ENCODE data around the gene MPLKIP.
"Not testable (repeated sequence)": the region's sequence is repeated elsewhere in the genome, so short reads cannot be mapped to it uniquely, and the experiment has no call there.

MPLKIP gene

GRCh38 chr7:40133561-40134427 is 628 bp downstream of the MPLKIP start:
- H3K27ac Mint-ChIP-seq: peak overlapping the region; percentile 74
- H3K27me3 Mint-ChIP-seq (ENCODE audit: low read depth, poor library complexity): no peaks in the 10 kb centered on the region
- peak; percentile 68 for DNase-seq
- H3K4me1 Mint-ChIP-seq: peaks cover 19% of the 10 kb centered on the region
- peaks cover 34% of the 10 kb centered on the region for H3K36me3 Mint-ChIP-seq (ENCODE audit: low read depth)
- no peaks in the 10 kb centered on the region for H3K9me3 Mint-ChIP-seq
- no peak for TF ChIP-seq CTCF (IDR thresholded peaks at IDR 0.05)
- H3K4me3 Mint-ChIP-seq: peak overlapping the region; percentile 96

DNA sequence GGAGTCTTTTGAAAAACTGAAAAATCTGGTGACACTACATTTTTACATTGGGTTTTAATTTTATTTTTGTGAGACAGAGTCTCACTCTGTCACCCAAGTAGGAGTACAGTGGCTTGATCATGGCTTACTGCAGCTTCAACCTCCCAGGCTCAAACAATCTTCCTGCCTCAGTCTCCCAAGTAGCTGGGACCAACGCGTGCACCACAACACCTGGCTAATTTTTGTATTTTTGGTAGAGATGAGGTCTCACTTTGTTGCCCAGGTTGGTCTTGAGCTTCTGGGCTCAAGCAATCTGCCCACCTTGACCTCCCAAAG is 11.5 kb downstream of the MPLKIP start:
- H3K9me3 Mint-ChIP-seq: no peaks in the 10 kb centered on the region
- H3K4me1 Mint-ChIP-seq: peaks cover 6% of the 10 kb centered on the region
- H3K36me3 Mint-ChIP-seq (ENCODE audit: low read depth): peaks cover 58% of the 10 kb centered on the region
- no peaks in the 10 kb centered on the region for H3K27me3 Mint-ChIP-seq (ENCODE audit: low read depth, poor library complexity)
- no peak overlapping the region for H3K4me3 Mint-ChIP-seq
- DNase-seq: no peak
- H3K27ac Mint-ChIP-seq: no peak overlapping the region
- TF ChIP-seq CTCF (IDR thresholded peaks at IDR 0.05): no peak

GRCh38 chr7:40122100-40122939 is 12.1 kb downstream of the MPLKIP start:
- H3K36me3 Mint-ChIP-seq (ENCODE audit: low read depth): peaks cover 52% of the 10 kb centered on the region
- not testable (repeated sequence) for H3K27me3 Mint-ChIP-seq (ENCODE audit: low read depth, poor library complexity); DNase-seq; H3K27ac Mint-ChIP-seq; H3K4me3 Mint-ChIP-seq; H3K4me1 Mint-ChIP-seq; H3K9me3 Mint-ChIP-seq

GRCh38 chr7:40120020-40120419 is 14.4 kb downstream of the MPLKIP start:
- Mint-ChIP-seq H3K27ac (peak overlapping the region; percentile 86), H3K4me3 (no peak overlapping the region), H3K9me3 (no peaks in the 10 kb centered on the region), H3K36me3 (ENCODE audit: low read depth) (peaks cover 50% of the 10 kb centered on the region), H3K4me1 (peaks cover 6% of the 10 kb centered on the region), H3K27me3 (ENCODE audit: low read depth, poor library complexity) (no peaks in the 10 kb centered on the region)
- DNase-seq: no peak
- no peak for TF ChIP-seq CTCF (IDR thresholded peaks at IDR 0.05)

GRCh38 chr7:40118201-40118600 is 16.2 kb downstream of the MPLKIP start:
- DNase-seq; H3K4me3 Mint-ChIP-seq; H3K27me3 Mint-ChIP-seq (ENCODE audit: low read depth, poor library complexity); H3K27ac Mint-ChIP-seq; H3K4me1 Mint-ChIP-seq; H3K9me3 Mint-ChIP-seq: not testable (repeated sequence)
- peaks cover 50% of the 10 kb centered on the region for H3K36me3 Mint-ChIP-seq (ENCODE audit: low read depth)

- not testable (repeated sequence) for H3K27ac Mint-ChIP-seq
Observed at GRCh38 chr7:40117199-40117598, 17.2 kb downstream of the MPLKIP start.

DNA sequence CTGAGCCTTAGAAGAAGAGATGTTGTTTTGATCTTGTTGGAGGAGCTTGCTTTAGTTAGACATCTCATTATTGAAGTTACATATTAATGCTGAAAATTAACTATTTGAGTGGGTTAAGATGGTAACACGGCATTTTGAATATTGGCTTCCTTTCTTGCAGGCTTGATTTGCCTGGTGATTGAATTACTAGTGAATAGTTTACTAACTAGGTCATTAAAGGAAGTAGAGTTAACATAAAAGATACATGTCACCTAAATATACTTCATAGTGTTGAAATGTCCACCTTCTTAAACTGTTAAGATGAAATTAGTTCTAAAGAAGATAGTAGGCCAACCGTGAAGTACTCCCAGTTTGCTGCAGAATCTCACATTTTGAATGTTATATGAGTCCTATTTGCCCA is 18.5 kb downstream of the MPLKIP start:
- TF ChIP-seq CTCF (IDR thresholded peaks at IDR 0.05): no peak
- Mint-ChIP-seq H3K4me3 (no peak overlapping the region), H3K27me3 (ENCODE audit: low read depth, poor library complexity) (no peaks in the 10 kb centered on the region), H3K36me3 (ENCODE audit: low read depth) (peaks cover 55% of the 10 kb centered on the region), H3K9me3 (peaks cover 6% of the 10 kb centered on the region), H3K27ac (no peak overlapping the region), H3K4me1 (peaks cover 6% of the 10 kb centered on the region)
- no peak for DNase-seq

More at GRCh38 chr7:40117199-40117598, 17.2 kb downstream of the MPLKIP start:
- H3K27me3 Mint-ChIP-seq (ENCODE audit: low read depth, poor library complexity); H3K4me3 Mint-ChIP-seq; DNase-seq; H3K9me3 Mint-ChIP-seq; H3K4me1 Mint-ChIP-seq: not testable (repeated sequence)
- peaks cover 56% of the 10 kb centered on the region for H3K36me3 Mint-ChIP-seq (ENCODE audit: low read depth)

All from nephron progenitor cell (in vitro differentiated cells).